HG02970 (cell line): ENCODE data around the gene WNK3.

ENCODE experiments used
- ATAC-seq: cut with Tn5 transposase; IDR thresholded peaks from one replicate; pipeline ENCODE4 v1.9.1; 2021; ENCODE audit warnings: mild to moderate bottlenecking, moderate library complexity, moderate number of reproducible peaks; ENCODE audit not compliant: unreplicated experiment, low FRiP score

The WNK3 gene

GRCh38 chrX:54246866-54247265 is 111.0 kb downstream of the WNK3 start:
- no peak for ATAC-seq

DNA sequence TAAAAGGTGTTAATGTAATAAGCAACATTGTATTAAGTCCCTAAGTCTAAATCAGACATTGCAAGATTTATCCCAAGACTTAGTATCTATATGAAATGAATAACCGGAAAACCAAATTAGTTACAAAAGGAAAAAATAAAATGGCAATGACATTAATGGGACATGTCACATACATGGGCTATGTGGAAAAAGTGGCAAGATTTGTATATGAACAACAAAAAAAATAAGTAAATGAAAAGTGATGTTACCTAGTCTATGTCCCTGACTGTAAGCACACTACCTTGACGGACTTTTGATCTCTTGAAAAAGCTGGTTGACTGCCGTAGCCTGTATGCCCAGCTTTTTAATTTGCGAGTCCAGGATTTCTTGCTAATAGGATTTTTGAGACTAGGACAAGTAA is 119.3 kb downstream of the WNK3 start:
- no peak for ATAC-seq

DNA sequence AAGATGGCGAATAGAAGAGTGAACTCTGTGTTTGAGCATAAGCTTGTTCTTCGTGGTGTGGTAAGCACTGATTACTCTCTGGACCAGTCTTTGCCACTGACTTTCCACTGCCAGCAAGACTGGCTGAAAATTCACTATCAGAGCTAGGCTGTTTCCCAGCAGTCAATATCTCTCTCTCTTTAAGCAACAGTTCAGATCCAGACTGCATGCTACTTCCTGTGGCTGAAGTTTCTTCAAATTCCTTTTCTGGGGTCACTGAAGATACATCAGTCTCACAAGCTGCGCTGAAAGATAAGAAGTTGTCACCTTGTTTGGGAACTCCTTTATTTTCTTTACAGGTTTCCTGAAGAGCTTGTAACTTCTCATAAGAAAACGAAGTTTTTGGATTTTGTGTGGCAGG is 120.8 kb downstream of the WNK3 start:
- ATAC-seq, result no peak

GRCh38 chrX:54230435-54231148 is 127.3 kb downstream of the WNK3 start:
- ATAC-seq, result no peak

DNA sequence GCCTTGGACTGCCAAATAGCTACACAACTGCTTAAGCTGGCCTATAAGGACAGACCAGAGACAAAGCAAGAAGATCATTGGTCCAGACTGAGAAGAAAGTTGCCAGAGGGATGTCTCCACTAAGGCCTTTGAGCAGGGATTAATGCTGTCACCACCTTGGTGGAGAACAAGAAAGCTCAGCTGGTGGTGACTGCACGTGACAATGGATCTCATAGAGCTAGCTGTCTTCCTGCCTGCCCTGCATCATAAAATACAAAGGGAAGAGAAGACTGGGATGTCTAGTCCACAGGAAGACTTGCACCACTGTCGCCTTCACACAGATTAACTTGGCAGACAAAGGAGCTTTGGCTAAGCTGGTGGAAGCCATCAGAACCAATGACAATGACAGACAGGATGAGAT is 134.3 kb downstream of the WNK3 start:
- no peak for ATAC-seq

DNA sequence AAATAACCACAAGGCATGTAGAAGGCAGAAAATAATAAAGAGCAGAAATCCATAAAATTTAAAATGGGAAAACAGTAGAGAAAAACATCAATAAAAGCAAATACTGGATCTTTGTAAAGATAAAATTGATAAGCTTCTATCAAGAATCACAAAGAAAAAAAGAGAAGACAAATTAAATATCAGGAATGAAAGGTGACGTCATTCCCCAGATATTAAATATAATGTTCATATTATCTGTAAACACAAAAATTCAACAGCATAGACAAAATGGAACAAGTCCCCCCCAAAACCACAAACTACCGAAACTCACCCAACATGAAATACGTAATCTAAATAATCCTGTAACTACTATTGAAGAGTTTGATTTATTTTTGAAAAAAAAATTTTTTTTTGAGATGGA is 144.2 kb downstream of the WNK3 start:
- no peak for ATAC-seq

GRCh38 chrX:54208531-54208930 is 149.3 kb downstream of the WNK3 start:
- ATAC-seq, result no peak

DNA sequence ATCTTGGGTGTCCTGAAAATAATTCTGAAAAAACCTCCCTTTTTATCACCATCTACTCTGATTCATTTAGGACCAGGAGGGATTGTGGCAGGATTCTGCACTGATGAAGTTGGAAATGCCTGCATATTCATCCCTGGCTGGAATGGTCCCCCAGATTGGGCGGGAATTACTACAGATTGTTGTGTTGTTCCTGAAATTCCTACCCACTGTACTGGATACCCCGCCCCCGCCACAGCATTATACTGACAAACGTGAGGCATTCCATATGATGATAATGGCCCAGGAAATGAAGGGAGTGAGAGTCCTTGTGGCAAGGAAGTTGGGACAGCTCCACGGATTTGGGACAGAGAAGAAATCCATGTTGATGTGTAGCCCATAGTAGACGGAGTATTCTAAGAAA is 159.6 kb downstream of the WNK3 start:
- ATAC-seq, result no peak

- ATAC-seq, result no peak
Measured at GRCh38 chrX:54194982-54195588, 162.8 kb downstream of the WNK3 start.

DNA sequence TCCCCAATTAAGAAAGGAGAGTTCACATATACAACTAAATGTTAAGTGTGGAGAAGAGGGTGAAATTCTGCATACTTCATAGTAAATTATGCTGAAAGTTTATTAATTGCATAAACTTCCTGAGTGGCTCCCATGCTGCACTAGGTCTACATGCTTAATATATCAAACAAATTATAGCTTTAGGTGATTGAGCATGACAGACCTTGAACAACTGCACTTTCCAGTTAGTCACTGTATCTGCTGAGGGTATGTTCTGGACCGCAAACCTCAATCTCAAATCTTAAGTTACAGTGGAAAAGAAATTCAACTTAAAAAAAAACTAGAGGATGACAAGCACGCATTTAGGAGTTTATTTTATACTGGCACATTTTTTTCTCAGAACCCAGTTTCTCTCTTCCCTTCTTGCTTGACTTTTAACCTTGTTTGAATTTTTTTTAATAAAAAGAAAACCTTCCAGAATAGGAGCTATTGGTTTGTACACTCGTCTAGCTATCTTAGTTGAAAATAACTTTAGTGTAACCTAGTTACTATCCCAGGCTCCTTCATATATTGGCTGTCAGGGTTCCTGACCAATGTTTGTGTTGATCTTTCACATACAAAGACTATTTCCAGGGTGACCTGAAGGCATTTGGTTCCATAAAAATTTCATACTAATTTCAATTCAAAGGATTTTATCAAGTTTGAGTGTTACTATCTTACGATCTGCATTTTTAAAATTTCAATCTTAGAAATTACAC is 164.6 kb downstream of the WNK3 start:
- ATAC-seq, result no peak

DNA sequence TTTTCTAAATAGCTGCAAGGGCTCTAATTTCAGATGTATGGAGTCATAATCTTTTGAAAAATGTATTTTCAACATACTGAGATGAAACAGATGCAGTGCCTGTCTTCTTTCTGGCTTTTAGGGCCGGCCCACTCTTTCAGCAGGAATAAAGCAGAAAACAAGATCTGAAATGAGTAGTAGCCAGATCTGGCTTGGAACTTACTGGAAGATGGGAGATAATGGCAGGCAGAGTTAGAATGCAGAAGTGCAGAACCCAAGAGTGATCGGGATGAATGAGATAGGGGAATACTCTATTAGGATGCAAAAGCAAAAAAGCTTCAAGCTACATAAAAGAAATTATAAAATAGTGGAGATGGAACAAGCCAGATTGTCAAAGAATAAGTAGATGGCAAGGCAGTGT is 173.4 kb downstream of the WNK3 start:
- ATAC-seq, result no peak

GRCh38 chrX:54182864-54183613 is 174.8 kb downstream of the WNK3 start, which contains the start of gene FAM120C:
TSS of gene FAM120C (minus strand) at chrX:54183254. CDS start at chrX:54183198, 56 bp downstream.
- ATAC-seq, result no peak

GRCh38 chrX:54182194-54182863 is 175.5 kb downstream of the WNK3 start:
- ATAC-seq, result no peak

DNA sequence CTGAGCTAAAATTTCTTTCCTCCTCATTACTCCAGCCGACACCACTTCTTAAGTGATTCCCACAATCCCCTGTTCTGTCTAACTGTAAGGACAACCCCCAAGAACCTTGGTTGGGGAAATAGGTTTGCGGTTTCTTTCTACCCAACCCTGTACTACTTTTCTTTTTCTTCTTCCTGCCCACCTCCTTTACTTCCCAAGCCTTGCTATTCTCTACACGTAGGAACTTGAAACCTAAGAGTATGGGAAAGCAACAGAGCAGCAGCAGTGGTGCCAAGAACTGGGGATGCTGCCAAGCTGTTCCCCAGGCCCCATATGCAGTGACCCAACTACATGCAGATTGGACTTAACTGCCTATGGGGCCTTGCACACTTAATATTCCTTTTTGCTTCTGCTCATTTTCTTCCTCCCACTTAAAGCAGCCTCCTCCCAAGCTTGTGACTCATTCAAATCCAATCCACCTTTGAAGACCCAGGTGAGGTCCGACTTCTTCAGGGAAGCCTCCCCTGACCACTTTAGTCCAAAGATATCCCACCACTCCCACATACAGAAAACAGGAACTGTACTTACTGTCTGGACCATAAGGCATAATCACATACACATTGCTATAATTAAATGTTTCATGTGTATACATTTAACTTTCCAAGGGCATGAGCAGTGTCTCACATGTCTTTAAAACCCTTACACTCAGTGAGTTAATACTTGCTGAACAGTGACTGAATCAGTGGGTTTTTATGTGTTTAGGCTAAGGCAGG is 176.5 kb downstream of the WNK3 start:
- ATAC-seq, result no peak

GRCh38 chrX:54180403-54180802 is 177.4 kb downstream of the WNK3 start:
- no peak for ATAC-seq

GRCh38 chrX:54178100-54178940 is 179.5 kb downstream of the WNK3 start:
- no peak for ATAC-seq

GRCh38 chrX:54177306-54177705 is 180.5 kb downstream of the WNK3 start:
- no peak for ATAC-seq

GRCh38 chrX:54173791-54174190 is 184.1 kb downstream of the WNK3 start:
- no peak for ATAC-seq

GRCh38 chrX:54172455-54172854 is 185.4 kb downstream of the WNK3 start:
- ATAC-seq, result no peak
